ENCODE results near the gene LIMS2. TPM values are rescaled to one million over a fixed set of nuclear protein-coding genes. Genes with fewer than 3 reads are reported as not detected.

Gene LIMS2
- total RNA-seq, 6 donors from 2014 or later = 33.6 to 169 (median 109) TPM

GRCh38 chr2:127619877-127620705 is 55.2 kb downstream of the LIMS2 start:
- WGBS, 2 donors = 72 to 90% methylated on average over 15 to 16 of the region's 16 CpGs
- Histone ChIP-seq H3K9me3 (no peaks in the 10 kb centered on the region), H3K27me3 (no peaks in the 10 kb centered on the region), H3K27ac (no peak overlapping the region), H3K36me3 (no peaks in the 10 kb centered on the region), H3K4me3 (no peak overlapping the region), H3K4me1 (no peaks in the 10 kb centered on the region)
- ATAC-seq (ENCODE audit: low FRiP score in 2 of 2) = no peak
- no peak for TF ChIP-seq CTCF (IDR thresholded peaks at IDR 0.05)
- no peak for TF ChIP-seq POLR2A (IDR thresholded peaks at IDR 0.05)
- no peak for TF ChIP-seq EP300 (IDR thresholded peaks at IDR 0.05)
- TF ChIP-seq POLR2AphosphoS5 (IDR thresholded peaks at IDR 0.05) = no peak
- DNase-seq = peak; percentile 18 to 58

GRCh38 chr2:127619203-127619590 is 56.1 kb downstream of the LIMS2 start:
- no peak for ATAC-seq (ENCODE audit: low FRiP score in 2 of 2)
- Histone ChIP-seq H3K4me1 (no peaks in the 10 kb centered on the region), H3K27me3 (no peaks in the 10 kb centered on the region), H3K4me3 (no peak overlapping the region), H3K36me3 (no peaks in the 10 kb centered on the region), H3K9me3 (no peaks in the 10 kb centered on the region), H3K27ac (no peak overlapping the region)
- DNase-seq = peak in 1 of 2 donors; percentile 8
- TF ChIP-seq EP300 (IDR thresholded peaks at IDR 0.05) = no peak
- no peak for TF ChIP-seq POLR2AphosphoS5 (IDR thresholded peaks at IDR 0.05)
- TF ChIP-seq CTCF (IDR thresholded peaks at IDR 0.05) = no peak
- TF ChIP-seq POLR2A (IDR thresholded peaks at IDR 0.05) = no peak
- 92 to 99% methylated on average over 5 to 6 of the region's 6 CpGs for WGBS, 2 donors

GRCh38 chr2:127618551-127619202 is 56.7 kb downstream of the LIMS2 start:
- Histone ChIP-seq H3K27me3 (no peaks in the 10 kb centered on the region), H3K9me3 (peaks cover 0 to 5% (median 2%) of the 10 kb centered on the region in 4 donors), H3K4me3 (no peak overlapping the region), H3K4me1 (no peaks in the 10 kb centered on the region), H3K27ac (no peak overlapping the region), H3K36me3 (no peaks in the 10 kb centered on the region)
- ATAC-seq (ENCODE audit: low FRiP score in 2 of 2) = no peak
- TF ChIP-seq POLR2AphosphoS5 (IDR thresholded peaks at IDR 0.05) (no peak), CTCF (IDR thresholded peaks at IDR 0.05) (no peak), EP300 (IDR thresholded peaks at IDR 0.05) (no peak), POLR2A (IDR thresholded peaks at IDR 0.05) (no peak)
- DNase-seq = peak in 1 of 2 donors; percentile 5
- 74 to 83% methylated on average over 7 of the region's 7 CpGs for WGBS, 2 donors

- no peak overlapping the region for H3K27ac ChIP-seq
- H3K4me1 ChIP-seq = no peaks in the 10 kb centered on the region
- H3K27me3 ChIP-seq = no peaks in the 10 kb centered on the region
- ATAC-seq (ENCODE audit: low FRiP score in 2 of 2) (no peak), DNase-seq (peak in 1 of 2 donors; percentile 15)
- H3K9me3 ChIP-seq = peaks cover 3 to 16% (median 8%) of the 10 kb centered on the region in 4 donors
- TF ChIP-seq POLR2A (IDR thresholded peaks at IDR 0.05) (no peak), CTCF (IDR thresholded peaks at IDR 0.05) (no peak), EP300 (IDR thresholded peaks at IDR 0.05) (no peak), POLR2AphosphoS5 (IDR thresholded peaks at IDR 0.05) (no peak)
- no peaks in the 10 kb centered on the region for H3K36me3 ChIP-seq
- WGBS, 2 donors = 68 to 77% methylated on average over 18 of the region's 18 CpGs
- H3K4me3 ChIP-seq = no peak overlapping the region
Observed at GRCh38 chr2:127615511-127616166, 59.7 kb downstream of the LIMS2 start.

Measured in upper lobe of left lung (tissue), 6 donors.